ENCODE measurements around the gene CDC42BPG.
"Not testable (repeated sequence)": the region's sequence is repeated elsewhere in the genome, so short reads cannot be mapped to it uniquely, and the experiment has no call there.

The CDC42BPG gene

GRCh38 chr11:64826578-64827450, 17.6 kb downstream of the CDC42BPG start:
- no peak overlapping the region for H3K4me3 ChIP-seq (ENCODE audit: low read depth, low read length)

GRCh38 chr11:64826062-64826461, 18.4 kb downstream of the CDC42BPG start:
- Histone ChIP-seq H3K4me1 (ENCODE audit: control insufficient read depth, insufficient read depth, low read length) (no peaks in the 10 kb centered on the region), H3K9me3 (ENCODE audit: control insufficient read depth, insufficient read depth, low read length) (no peaks in the 10 kb centered on the region), H3K36me3 (ENCODE audit: control insufficient read depth, insufficient read depth, low read length) (peaks cover 30% of the 10 kb centered on the region), H3K27ac (ENCODE audit: low read depth, low read length) (no peak overlapping the region), H3K9ac (ENCODE audit: low read depth, low read length) (no peak overlapping the region), H3K4me3 (ENCODE audit: low read depth, low read length) (no peak overlapping the region), H3K27me3 (ENCODE audit: control insufficient read depth, insufficient read depth, low read length) (no peaks in the 10 kb centered on the region)

More at GRCh38 chr11:64826578-64827450, 17.6 kb downstream of the CDC42BPG start:
- no peaks in the 10 kb centered on the region for H3K4me1 ChIP-seq (ENCODE audit: control insufficient read depth, insufficient read depth, low read length)
- H3K9ac ChIP-seq (ENCODE audit: low read depth, low read length) = no peak overlapping the region
- no peak overlapping the region for H3K27ac ChIP-seq (ENCODE audit: low read depth, low read length)
- H3K36me3 ChIP-seq (ENCODE audit: control insufficient read depth, insufficient read depth, low read length) = peaks cover 38% of the 10 kb centered on the region
- H3K27me3 ChIP-seq (ENCODE audit: control insufficient read depth, insufficient read depth, low read length) = no peaks in the 10 kb centered on the region
- H3K9me3 ChIP-seq (ENCODE audit: control insufficient read depth, insufficient read depth, low read length) = no peaks in the 10 kb centered on the region

- Histone ChIP-seq H3K4me3 (ENCODE audit: low read depth, low read length) (no peak overlapping the region), H3K36me3 (ENCODE audit: control insufficient read depth, insufficient read depth, low read length) (peaks cover 12% of the 10 kb centered on the region; the same call in 1 of the 2 replicates), H3K4me1 (ENCODE audit: control insufficient read depth, insufficient read depth, low read length) (no peaks in the 10 kb centered on the region), H3K9me3 (ENCODE audit: control insufficient read depth, insufficient read depth, low read length) (no peaks in the 10 kb centered on the region), H3K27ac (ENCODE audit: low read depth, low read length) (no peak overlapping the region), H3K27me3 (ENCODE audit: control insufficient read depth, insufficient read depth, low read length) (no peaks in the 10 kb centered on the region), H3K9ac (ENCODE audit: low read depth, low read length) (no peak overlapping the region)
These were observed 20.8 kb downstream of the CDC42BPG start for GRCh38 chr11:64823568-64824119.

GRCh38 chr11:64817476-64817875, 27.0 kb downstream of the CDC42BPG start:
- H3K4me1 ChIP-seq (ENCODE audit: control insufficient read depth, insufficient read depth, low read length) = no peaks in the 10 kb centered on the region
- H3K27me3 ChIP-seq (ENCODE audit: control insufficient read depth, insufficient read depth, low read length) = no peaks in the 10 kb centered on the region
- H3K9ac ChIP-seq (ENCODE audit: low read depth, low read length) = no peak overlapping the region
- H3K9me3 ChIP-seq (ENCODE audit: control insufficient read depth, insufficient read depth, low read length) = no peaks in the 10 kb centered on the region
- H3K4me3 ChIP-seq (ENCODE audit: low read depth, low read length) = no peak overlapping the region
- H3K36me3 ChIP-seq (ENCODE audit: control insufficient read depth, insufficient read depth, low read length) = no peaks in the 10 kb centered on the region
- no peak overlapping the region for H3K27ac ChIP-seq (ENCODE audit: low read depth, low read length)

GRCh38 chr11:64815433-64815832, 29.0 kb downstream of the CDC42BPG start:
- H3K4me3 ChIP-seq (ENCODE audit: low read depth, low read length); H3K9ac ChIP-seq (ENCODE audit: low read depth, low read length); H3K9me3 ChIP-seq (ENCODE audit: control insufficient read depth, insufficient read depth, low read length); H3K27me3 ChIP-seq (ENCODE audit: control insufficient read depth, insufficient read depth, low read length); H3K27ac ChIP-seq (ENCODE audit: low read depth, low read length); H3K4me1 ChIP-seq (ENCODE audit: control insufficient read depth, insufficient read depth, low read length); H3K36me3 ChIP-seq (ENCODE audit: control insufficient read depth, insufficient read depth, low read length): not testable (repeated sequence)

- Histone ChIP-seq H3K9me3 (ENCODE audit: control insufficient read depth, insufficient read depth, low read length) (no peaks in the 10 kb centered on the region), H3K4me3 (ENCODE audit: low read depth, low read length) (no peak overlapping the region), H3K36me3 (ENCODE audit: control insufficient read depth, insufficient read depth, low read length) (no peaks in the 10 kb centered on the region), H3K9ac (ENCODE audit: low read depth, low read length) (no peak overlapping the region), H3K4me1 (ENCODE audit: control insufficient read depth, insufficient read depth, low read length) (no peaks in the 10 kb centered on the region), H3K27me3 (ENCODE audit: control insufficient read depth, insufficient read depth, low read length) (no peaks in the 10 kb centered on the region), H3K27ac (ENCODE audit: low read depth, low read length) (no peak overlapping the region)
These were observed 29.7 kb downstream of the CDC42BPG start for GRCh38 chr11:64814712-64815187.

- Histone ChIP-seq H3K9ac (ENCODE audit: low read depth, low read length) (no peak overlapping the region), H3K4me1 (ENCODE audit: control insufficient read depth, insufficient read depth, low read length) (peaks cover 5% of the 10 kb centered on the region; the same call in 1 of the 2 replicates), H3K4me3 (ENCODE audit: low read depth, low read length) (no peak overlapping the region), H3K27ac (ENCODE audit: low read depth, low read length) (no peak overlapping the region), H3K9me3 (ENCODE audit: control insufficient read depth, insufficient read depth, low read length) (no peaks in the 10 kb centered on the region), H3K27me3 (ENCODE audit: control insufficient read depth, insufficient read depth, low read length) (no peaks in the 10 kb centered on the region), H3K36me3 (ENCODE audit: control insufficient read depth, insufficient read depth, low read length) (no peaks in the 10 kb centered on the region)
These were observed 30.6 kb downstream of the CDC42BPG start for GRCh38 chr11:64813826-64814225.

- Histone ChIP-seq H3K9me3 (ENCODE audit: control insufficient read depth, insufficient read depth, low read length) (no peaks in the 10 kb centered on the region), H3K4me3 (ENCODE audit: low read depth, low read length) (peak overlapping the region; percentile 49), H3K9ac (ENCODE audit: low read depth, low read length) (no peak overlapping the region), H3K36me3 (ENCODE audit: control insufficient read depth, insufficient read depth, low read length) (peaks cover 25% of the 10 kb centered on the region), H3K27me3 (ENCODE audit: control insufficient read depth, insufficient read depth, low read length) (no peaks in the 10 kb centered on the region), H3K4me1 (ENCODE audit: control insufficient read depth, insufficient read depth, low read length) (peaks cover 5% of the 10 kb centered on the region; the same call in 1 of the 2 replicates), H3K27ac (ENCODE audit: low read depth, low read length) (no peak overlapping the region)
These were observed 33.6 kb downstream of the CDC42BPG start for GRCh38 chr11:64810891-64811272.

GRCh38 chr11:64810271-64810890, 34.1 kb downstream of the CDC42BPG start, which contains the start of gene MEN1:
TSS of gene MEN1 (minus strand) at chr11:64810551. CDS start at chr11:64810109, 442 bp downstream.
- Histone ChIP-seq H3K27ac (ENCODE audit: low read depth, low read length) (no peak within 1 kb of the TSS), H3K4me3 (ENCODE audit: low read depth, low read length) (peak within 1 kb of the TSS; percentile 77)

GRCh38 chr11:64809781-64810241, 34.6 kb downstream of the CDC42BPG start:
- Histone ChIP-seq H3K27me3 (ENCODE audit: control insufficient read depth, insufficient read depth, low read length) (no peaks in the 10 kb centered on the region), H3K27ac (ENCODE audit: low read depth, low read length) (no peak overlapping the region), H3K36me3 (ENCODE audit: control insufficient read depth, insufficient read depth, low read length) (peaks cover 36% of the 10 kb centered on the region), H3K4me3 (ENCODE audit: low read depth, low read length) (peak overlapping the region; percentile 77), H3K4me1 (ENCODE audit: control insufficient read depth, insufficient read depth, low read length) (peaks cover 5% of the 10 kb centered on the region; the same call in 1 of the 2 replicates), H3K9me3 (ENCODE audit: control insufficient read depth, insufficient read depth, low read length) (no peaks in the 10 kb centered on the region), H3K9ac (ENCODE audit: low read depth, low read length) (no peak overlapping the region)

More at GRCh38 chr11:64810271-64810890, 34.1 kb downstream of the CDC42BPG start, which contains the start of gene MEN1:
- Histone ChIP-seq H3K36me3 (ENCODE audit: control insufficient read depth, insufficient read depth, low read length) (peaks cover 30% of the 10 kb centered on the region), H3K9ac (ENCODE audit: low read depth, low read length) (no peak within 1 kb of the TSS), H3K4me1 (ENCODE audit: control insufficient read depth, insufficient read depth, low read length) (peaks cover 5% of the 10 kb centered on the region; the same call in 1 of the 2 replicates), H3K27me3 (ENCODE audit: control insufficient read depth, insufficient read depth, low read length) (no peaks in the 10 kb centered on the region), H3K9me3 (ENCODE audit: control insufficient read depth, insufficient read depth, low read length) (no peaks in the 10 kb centered on the region)

Data from HUES48 (cell line).